Gastroesophageal sphincter (tissue), 3 donors: ENCODE results near the gene ADAMTSL3.

Experiments used
- CTCF ChIP-seq, 4 experiments: fragments of 200-600 bp in 2 of 4; fragments of 450-650 bp in 2 of 4; sonication (generic) in 1 of 4; IDR thresholded peaks; one replicate each; pipeline ENCODE4 v1.5.1; 2017 to 2019; ENCODE audit warnings: antibody characterized with exemption in 4 of 4, mild to moderate bottlenecking in 2 of 4, moderate library complexity in 2 of 4
- EP300 ChIP-seq: sonication (generic); formaldehyde crosslinking; IDR thresholded peaks from one replicate; pipeline ENCODE4 v1.6.1; 2017; ENCODE audit warnings: antibody characterized with exemption, mild to moderate bottlenecking
- POLR2A ChIP-seq, 2 donors: fragments of 450-650 bp; IDR thresholded peaks; one replicate each; pipeline ENCODE4 v1.6.1; 2017; ENCODE audit warnings: antibody characterized with exemption in 2 of 2, mild to moderate bottlenecking in 2 of 2, moderate library complexity in 1 of 2
- POLR2AphosphoS5 ChIP-seq: sonication (generic); formaldehyde crosslinking; IDR thresholded peaks from one replicate; pipeline ENCODE4 v1.6.1; 2017; ENCODE audit warnings: antibody characterized with exemption

GRCh38 chr15:83954506-83954905, 300.6 kb downstream of the ADAMTSL3 start:
- TF ChIP-seq CTCF (IDR thresholded peaks at IDR 0.05) (no peak), POLR2AphosphoS5 (no peak), POLR2A (IDR thresholded peaks at IDR 0.05) (no peak), EP300 (no peak)
